Right lobe of liver (tissue), 4 donors: Measurements from ENCODE around the gene KAT2A.

Experiments used
- POLR2A ChIP-seq: fragments of 450-650 bp; IDR thresholded peaks from one replicate; pipeline ENCODE4 v1.6.1; 2017; ENCODE audit warnings: antibody characterized with exemption, mild to moderate bottlenecking
- TF ChIP-seq, protein P1 (sequence below), 4 donors: fragments of 200-600 bp in 3 of 4; fragments of 450-650 bp in 1 of 4; IDR thresholded peaks; one replicate each; pipeline versions ENCODE4 v1.5.1 to v1.8.0; 2016 to 2022; ENCODE audit warnings: antibody characterized with exemption in 4 of 4, mild to moderate bottlenecking in 2 of 4
- donor health status: DM: no; HTN: no; CAD: no.
- donor health status: DM: no; HTN: no; CAD: no.
- donor health status: DM: no; HTN: yes; CAD: no.

GRCh38 chr17:42127414-42127813 lies 6.2 kb upstream of the KAT2A start:
- TF ChIP-seq POLR2A: no peak
- TF ChIP-seq, protein P1, sequence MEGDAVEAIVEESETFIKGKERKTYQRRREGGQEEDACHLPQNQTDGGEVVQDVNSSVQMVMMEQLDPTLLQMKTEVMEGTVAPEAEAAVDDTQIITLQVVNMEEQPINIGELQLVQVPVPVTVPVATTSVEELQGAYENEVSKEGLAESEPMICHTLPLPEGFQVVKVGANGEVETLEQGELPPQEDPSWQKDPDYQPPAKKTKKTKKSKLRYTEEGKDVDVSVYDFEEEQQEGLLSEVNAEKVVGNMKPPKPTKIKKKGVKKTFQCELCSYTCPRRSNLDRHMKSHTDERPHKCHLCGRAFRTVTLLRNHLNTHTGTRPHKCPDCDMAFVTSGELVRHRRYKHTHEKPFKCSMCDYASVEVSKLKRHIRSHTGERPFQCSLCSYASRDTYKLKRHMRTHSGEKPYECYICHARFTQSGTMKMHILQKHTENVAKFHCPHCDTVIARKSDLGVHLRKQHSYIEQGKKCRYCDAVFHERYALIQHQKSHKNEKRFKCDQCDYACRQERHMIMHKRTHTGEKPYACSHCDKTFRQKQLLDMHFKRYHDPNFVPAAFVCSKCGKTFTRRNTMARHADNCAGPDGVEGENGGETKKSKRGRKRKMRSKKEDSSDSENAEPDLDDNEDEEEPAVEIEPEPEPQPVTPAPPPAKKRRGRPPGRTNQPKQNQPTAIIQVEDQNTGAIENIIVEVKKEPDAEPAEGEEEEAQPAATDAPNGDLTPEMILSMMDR (IDR thresholded peaks at IDR 0.05): no peak
